AG10803 (cell line): ENCODE results near the gene RPS21.

Experiments used
- DNase-seq: peaks from one replicate; pipeline ENCODE4 v3.0.0; 2010; ENCODE audit warnings: low read depth
- H3K4me3 ChIP-seq: 2 replicates; pipeline ENCODE4 v1.5.1; 2011; ENCODE audit warnings: mild to moderate bottlenecking, low read length, control low read depth
- CTCF ChIP-seq: conservative IDR thresholded peaks from 2 replicates; pipeline ENCODE4 v1.5.1; 2011; ENCODE audit warnings: mild to moderate bottlenecking, low read length, control low read depth, inconsistent platforms

RPS21 gene

GRCh38 chr20:62362991-62363919 is 23.6 kb upstream of the RPS21 start:
- no peak for DNase-seq
- no peak overlapping the region for H3K4me3 ChIP-seq
- TF ChIP-seq CTCF: no peak

GRCh38 chr20:62363920-62364851 is 22.7 kb upstream of the RPS21 start:
- H3K4me3 ChIP-seq: no peak overlapping the region
- DNase-seq: no peak
- no peak for TF ChIP-seq CTCF

- DNase-seq: no peak
- H3K4me3 ChIP-seq: no peak overlapping the region
- TF ChIP-seq CTCF: no peak
Measured at GRCh38 chr20:62364911-62365736, 21.8 kb upstream of the RPS21 start.

GRCh38 chr20:62365814-62366369 is 21.0 kb upstream of the RPS21 start:
- H3K4me3 ChIP-seq: peak overlapping the region; percentile 46
- DNase-seq: no peak
- no peak for TF ChIP-seq CTCF

GRCh38 chr20:62366370-62367135 is 20.4 kb upstream of the RPS21 start:
- DNase-seq: no peak

More at GRCh38 chr20:62366370-62367135, 20.4 kb upstream of the RPS21 start:
- TF ChIP-seq CTCF: no peak
- peak overlapping the region; percentile 46 for H3K4me3 ChIP-seq
